Activated CD4-positive, CD25-positive, alpha-beta regulatory T cell treated with anti-CD3 and anti-CD28 coated beads, Interleukin-2, amount 50 U/mL, for 24 hours (primary cell): ENCODE results near the gene NEUROG3.

Experiments
- ATAC-seq, 2 donors: fragments of 150-1000 bp; cut with Tn5 transposase; one replicate each; pipeline ENCODE4 v1.10.0; 2021; ENCODE audit warnings: mild to moderate bottlenecking in 1 of 2, moderate library complexity in 1 of 2

Gene NEUROG3, protein sequence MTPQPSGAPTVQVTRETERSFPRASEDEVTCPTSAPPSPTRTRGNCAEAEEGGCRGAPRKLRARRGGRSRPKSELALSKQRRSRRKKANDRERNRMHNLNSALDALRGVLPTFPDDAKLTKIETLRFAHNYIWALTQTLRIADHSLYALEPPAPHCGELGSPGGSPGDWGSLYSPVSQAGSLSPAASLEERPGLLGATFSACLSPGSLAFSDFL

DNA sequence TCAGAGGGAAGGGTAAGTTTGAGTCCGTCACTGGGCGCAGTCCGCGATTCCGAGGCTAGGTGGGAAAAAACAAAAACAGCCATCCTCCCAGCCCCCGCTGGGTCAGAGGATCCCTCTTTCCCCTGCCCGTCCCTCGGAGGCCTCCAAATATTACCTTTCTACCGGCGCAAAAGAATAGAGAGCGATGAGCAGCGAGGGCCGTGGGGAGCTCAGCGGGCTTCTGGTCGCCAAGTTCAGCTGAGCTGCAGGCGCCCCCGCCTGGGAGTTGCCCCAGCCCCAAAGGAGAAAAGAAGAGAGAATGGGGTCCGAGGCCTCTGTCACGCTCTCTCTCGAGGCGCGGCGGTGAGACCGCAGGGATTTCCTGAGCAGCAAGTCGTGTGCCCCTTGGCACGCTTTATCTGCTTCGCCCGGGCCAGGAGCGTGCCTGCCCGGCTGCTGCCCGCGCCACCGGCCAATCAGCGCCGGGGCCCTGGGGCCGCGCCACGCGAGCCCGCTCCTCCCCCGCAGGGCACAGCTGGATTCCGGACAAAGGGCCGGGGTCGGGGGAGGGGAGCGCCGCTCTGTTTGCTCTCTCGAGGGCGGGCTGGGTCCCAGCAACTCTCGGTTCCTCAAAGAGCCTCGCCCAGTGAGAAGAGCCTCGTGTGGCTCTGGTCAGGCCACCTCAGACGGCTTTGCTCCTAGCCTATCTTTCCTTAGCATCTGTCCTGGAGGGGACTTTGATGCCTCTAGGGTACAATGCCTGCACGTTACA lies at the start of gene NEUROG3:
Gene NEUROG3, minus strand, starts transcription at position 367 of the 751 bp plus-strand sequence. CDS start 379 bp downstream, outside the sequence.
- ATAC-seq = peak; percentile 11 to 12

GRCh38 chr10:69620625-69621024 lies 47.4 kb upstream of the NEUROG3 start:
- ATAC-seq = no peak

DNA sequence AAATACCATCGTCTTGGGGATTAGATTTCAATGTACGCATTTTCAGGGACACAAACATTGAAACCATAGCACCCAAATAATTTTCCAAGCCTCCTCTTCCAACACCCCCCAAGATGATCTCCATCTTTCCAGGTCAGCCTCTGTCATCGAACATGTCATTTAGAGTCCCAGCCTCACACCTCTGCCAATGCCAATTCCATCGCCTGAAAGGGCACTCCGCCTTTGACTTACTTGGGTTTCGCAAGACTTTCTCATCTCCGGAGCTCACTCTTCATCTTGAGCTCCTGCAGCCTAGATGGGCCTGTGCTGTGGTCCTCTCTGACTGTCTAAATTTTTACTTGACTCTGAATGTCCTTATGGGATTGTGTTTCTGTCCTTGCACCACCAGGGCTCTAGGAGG lies 46.4 kb upstream of the NEUROG3 start:
- ATAC-seq = no peak

- no peak for ATAC-seq
These were observed 45.5 kb upstream of the NEUROG3 start for GRCh38 chr10:69618746-69619145.

- ATAC-seq = no peak
These were observed 43.1 kb upstream of the NEUROG3 start for GRCh38 chr10:69616358-69616757.

GRCh38 chr10:69614130-69614529 lies 40.9 kb upstream of the NEUROG3 start:
- ATAC-seq = no peak

GRCh38 chr10:69612760-69613159 lies 39.5 kb upstream of the NEUROG3 start:
- no peak for ATAC-seq

DNA sequence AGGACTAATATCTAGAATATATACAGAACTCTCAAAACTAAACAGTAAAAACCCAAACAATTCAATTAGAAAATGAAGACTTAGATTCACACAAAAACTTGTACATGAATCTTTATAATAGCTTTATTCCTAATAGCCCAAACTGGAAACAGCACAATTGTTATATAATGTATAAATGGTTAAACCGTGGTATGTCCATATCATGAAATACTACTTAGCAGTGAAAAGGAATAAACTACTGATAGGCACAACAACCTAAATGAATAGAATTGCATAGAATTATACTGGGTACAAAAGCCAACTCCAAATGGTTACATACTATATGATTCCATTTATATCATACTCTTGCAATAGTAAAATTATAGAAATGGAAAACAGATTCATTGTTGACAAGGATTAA lies 35.9 kb upstream of the NEUROG3 start:
- no peak for ATAC-seq

GRCh38 chr10:69600761-69601330 lies 27.6 kb upstream of the NEUROG3 start:
- no peak for ATAC-seq

DNA sequence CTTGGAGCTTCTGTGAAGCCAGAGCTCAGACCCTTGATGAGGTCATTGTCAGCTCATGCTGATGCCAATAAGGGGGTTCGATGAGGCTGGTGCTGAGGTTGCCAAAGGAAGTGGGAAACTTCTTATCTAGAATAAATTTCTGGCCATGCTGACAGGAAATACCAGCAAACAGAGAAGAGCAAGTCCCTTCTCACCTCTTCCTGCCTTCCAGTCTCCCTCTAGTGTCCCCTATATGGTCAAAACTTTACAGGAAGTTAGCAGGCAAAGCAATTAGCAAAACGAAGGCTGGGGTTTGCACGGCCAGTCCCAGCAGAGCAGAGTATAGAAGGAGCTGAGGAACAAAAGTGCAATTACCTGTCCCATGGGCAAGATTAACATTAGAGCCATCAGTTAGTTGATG lies 15.1 kb upstream of the NEUROG3 start:
- no peak for ATAC-seq

DNA sequence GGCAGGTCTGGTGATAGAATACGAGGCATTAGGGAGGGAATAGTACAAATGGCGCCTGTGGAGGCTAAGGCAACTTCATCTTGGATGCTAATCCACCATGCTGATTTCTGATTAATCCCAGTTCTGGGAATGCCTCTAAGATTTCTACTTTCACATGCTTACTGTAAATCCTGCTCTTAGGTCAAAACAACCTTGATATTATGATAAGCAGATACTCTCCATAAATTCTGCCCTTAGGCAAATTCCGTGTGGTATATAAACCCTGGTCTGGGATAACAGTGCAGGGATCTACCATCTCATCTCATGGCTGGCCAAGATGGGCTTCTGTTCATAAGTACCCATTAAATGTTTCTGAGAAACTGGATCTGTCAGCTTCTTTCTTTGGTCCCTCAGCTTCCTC lies 11.4 kb upstream of the NEUROG3 start:
- no peak for ATAC-seq

GRCh38 chr10:69583106-69583505 lies 9.9 kb upstream of the NEUROG3 start:
- no peak for ATAC-seq

- no peak for ATAC-seq
These were observed 7.2 kb upstream of the NEUROG3 start for GRCh38 chr10:69580435-69580834.

- no peak for ATAC-seq
These were observed 6.3 kb upstream of the NEUROG3 start for GRCh38 chr10:69579464-69580060.

GRCh38 chr10:69578508-69578991 lies 5.3 kb upstream of the NEUROG3 start:
- no peak for ATAC-seq

DNA sequence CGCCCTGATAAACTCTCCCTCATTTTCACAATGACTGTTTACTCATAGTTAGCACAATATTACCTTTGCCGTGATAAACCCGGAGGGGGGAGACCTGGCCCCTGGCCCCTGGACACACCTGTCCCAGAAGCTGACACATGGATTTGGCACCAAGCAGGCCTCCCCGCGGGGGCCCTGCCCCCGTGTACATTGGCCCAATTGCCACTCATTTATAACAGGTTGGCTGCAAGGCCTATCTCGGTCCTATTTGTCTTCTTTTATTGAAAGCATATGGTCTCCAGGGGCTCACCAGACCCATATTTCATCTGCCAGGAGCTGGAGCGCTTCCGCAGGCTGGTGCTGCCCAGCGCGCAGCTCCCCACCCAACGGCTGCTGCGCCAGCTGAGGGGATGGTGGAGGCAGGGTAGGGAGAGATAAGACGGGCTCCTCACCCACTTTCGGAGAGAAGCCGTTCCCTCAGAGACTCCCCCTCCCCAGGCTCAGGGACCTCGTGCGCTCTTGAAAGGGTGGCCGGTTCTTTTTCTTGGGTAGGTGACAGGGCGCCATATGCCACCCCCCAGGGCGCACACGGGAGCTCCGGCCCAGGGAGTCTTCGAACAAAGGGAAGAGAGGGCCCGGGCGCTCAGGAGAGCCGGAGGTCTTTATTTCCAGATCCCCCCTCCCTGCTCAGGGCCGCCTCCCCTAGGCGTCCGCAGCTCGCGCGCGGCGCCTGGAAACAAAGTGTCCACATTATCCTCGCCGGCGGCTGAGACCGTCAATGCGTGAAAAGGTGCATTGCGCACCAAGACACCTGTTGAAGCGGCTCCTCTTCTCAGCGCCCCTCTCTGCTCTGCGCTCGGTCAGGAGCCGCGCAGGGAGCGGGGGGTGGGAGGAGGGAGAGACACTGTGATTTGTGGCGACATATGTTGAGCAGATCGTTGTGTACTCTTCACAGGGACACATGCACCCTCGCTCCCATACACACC lies 4.3 kb upstream of the NEUROG3 start:
- ATAC-seq = no peak

- no peak for ATAC-seq
These were observed 3.3 kb upstream of the NEUROG3 start for GRCh38 chr10:69576334-69577011.

GRCh38 chr10:69575164-69575722 lies 2.0 kb upstream of the NEUROG3 start:
- no peak for ATAC-seq

- ATAC-seq = peak in 1 of 2 donors; percentile 26
These were observed 1.4 kb upstream of the NEUROG3 start for GRCh38 chr10:69574571-69574978.

DNA sequence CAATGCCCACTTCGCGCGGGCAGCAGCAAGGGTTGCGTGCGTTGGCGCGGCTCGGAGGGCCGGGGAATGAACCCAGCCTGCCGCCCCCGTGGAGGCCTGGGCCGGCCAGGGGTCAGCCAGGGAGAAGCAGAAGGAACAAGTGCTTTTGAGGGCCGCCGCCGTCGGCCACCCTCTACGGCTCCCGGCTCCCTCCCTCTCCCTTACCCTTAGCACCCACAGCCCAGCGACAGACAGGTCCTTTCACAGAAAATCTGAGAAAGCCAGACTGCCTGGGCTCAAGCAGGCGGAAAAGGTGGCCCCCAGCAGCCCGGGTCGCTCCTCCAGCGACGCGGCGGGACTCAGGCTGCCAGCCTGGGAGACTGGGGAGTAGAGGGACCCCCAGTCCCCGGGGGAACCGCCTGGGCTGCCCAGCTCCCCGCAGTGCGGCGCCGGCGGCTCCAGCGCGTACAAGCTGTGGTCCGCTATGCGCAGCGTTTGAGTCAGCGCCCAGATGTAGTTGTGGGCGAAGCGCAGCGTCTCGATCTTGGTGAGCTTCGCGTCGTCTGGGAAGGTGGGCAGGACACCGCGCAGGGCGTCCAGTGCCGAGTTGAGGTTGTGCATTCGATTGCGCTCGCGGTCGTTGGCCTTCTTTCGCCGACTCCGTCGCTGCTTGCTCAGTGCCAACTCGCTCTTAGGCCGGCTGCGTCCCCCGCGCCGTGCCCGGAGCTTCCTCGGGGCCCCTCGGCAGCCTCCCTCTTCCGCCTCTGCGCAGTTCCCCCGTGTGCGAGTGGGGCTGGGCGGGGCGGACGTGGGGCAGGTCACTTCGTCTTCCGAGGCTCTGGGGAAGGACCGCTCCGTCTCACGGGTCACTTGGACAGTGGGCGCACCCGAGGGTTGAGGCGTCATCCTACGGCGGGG lies 815 bp downstream of the NEUROG3 start:
- ATAC-seq = peak; percentile 42 to 53
